NB4 (cell line): ENCODE results near the gene SLC9A3.

Experiments
- CTCF ChIP-seq: IDR thresholded peaks from one replicate; pipeline ENCODE4 v1.5.1; 2012; ENCODE audit warnings: low read depth, low read length
- MYC ChIP-seq: IDR thresholded peaks from 2 replicates; pipeline ENCODE4 v1.6.1; 2011; ENCODE audit warnings: low read depth, low read length
- POLR2A ChIP-seq: IDR thresholded peaks from 2 replicates; pipeline ENCODE4 v1.6.1; 2011; ENCODE audit warnings: mild to moderate bottlenecking; ENCODE audit not compliant: insufficient read length; ENCODE audit errors: extremely low read depth

- TF ChIP-seq CTCF (no peak), POLR2A (no peak), MYC (no peak)
Measured at GRCh38 chr5:476102-476813, 48.0 kb downstream of the SLC9A3 start.
